ENCODE measurements around the gene ADAMTS18. TPM values are rescaled to one million over a fixed set of nuclear protein-coding genes. Genes with fewer than 3 reads are reported as not detected.

ADAMTS18 gene
- total RNA-seq, 1 donor from 2014 or later: not detected

GRCh38 chr16:77353587-77354263 lies 81.1 kb downstream of the ADAMTS18 start:
- H3K27me3 ChIP-seq: no peaks in the 10 kb centered on the region
- no peak overlapping the region for H3K4me3 ChIP-seq
- H3K9me3 ChIP-seq: no peaks in the 10 kb centered on the region
- no peak for TF ChIP-seq CTCF (IDR thresholded peaks at IDR 0.05)
- H3K4me1 ChIP-seq: no peaks in the 10 kb centered on the region
- intact Hi-C loops (cut with DNase I): no loop called here
- H3K27ac ChIP-seq: no peak overlapping the region
- DNase-seq (ENCODE audit: low spot score in 2 of 2): no peak
- no peaks in the 10 kb centered on the region for H3K36me3 ChIP-seq

GRCh38 chr16:77344341-77344740 lies 90.5 kb downstream of the ADAMTS18 start:
- Histone ChIP-seq H3K27me3 (no peaks in the 10 kb centered on the region), H3K27ac (no peak overlapping the region)
- no peak for TF ChIP-seq CTCF (IDR thresholded peaks at IDR 0.05)

DNA sequence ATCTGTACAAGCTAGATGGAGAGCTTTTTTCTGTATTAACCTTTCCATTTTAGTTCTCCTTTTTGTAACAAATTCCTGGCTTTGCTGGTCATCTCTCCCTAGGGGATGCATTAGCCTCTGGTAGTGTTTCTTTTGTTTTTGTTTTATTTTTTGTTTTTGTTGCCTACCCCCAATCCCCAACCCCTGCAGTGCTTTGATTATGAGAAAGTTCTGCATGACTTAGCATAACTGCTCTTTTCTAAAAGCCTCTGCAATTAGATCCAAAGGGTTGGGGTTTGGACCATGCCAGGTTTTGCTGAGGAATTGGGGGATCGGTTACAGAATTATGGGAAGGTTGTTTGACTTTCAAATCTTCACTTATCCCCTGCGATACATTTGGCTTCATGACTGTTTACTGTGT lies 98.2 kb downstream of the ADAMTS18 start:
- no peak for DNase-seq (ENCODE audit: low spot score in 2 of 2)
- no peak for TF ChIP-seq CTCF (IDR thresholded peaks at IDR 0.05)
- Histone ChIP-seq H3K27ac (no peak overlapping the region), H3K36me3 (no peaks in the 10 kb centered on the region), H3K4me1 (no peaks in the 10 kb centered on the region), H3K4me3 (no peak overlapping the region), H3K9me3 (no peaks in the 10 kb centered on the region), H3K27me3 (no peaks in the 10 kb centered on the region)
- intact Hi-C loops (cut with DNase I): no loop called here

More at GRCh38 chr16:77344341-77344740, 90.5 kb downstream of the ADAMTS18 start:
- no peak for DNase-seq (ENCODE audit: low spot score in 2 of 2)
- Histone ChIP-seq H3K4me1 (no peaks in the 10 kb centered on the region), H3K9me3 (no peaks in the 10 kb centered on the region), H3K36me3 (no peaks in the 10 kb centered on the region), H3K4me3 (no peak overlapping the region)
- intact Hi-C loops (cut with DNase I): no loop called here

DNA sequence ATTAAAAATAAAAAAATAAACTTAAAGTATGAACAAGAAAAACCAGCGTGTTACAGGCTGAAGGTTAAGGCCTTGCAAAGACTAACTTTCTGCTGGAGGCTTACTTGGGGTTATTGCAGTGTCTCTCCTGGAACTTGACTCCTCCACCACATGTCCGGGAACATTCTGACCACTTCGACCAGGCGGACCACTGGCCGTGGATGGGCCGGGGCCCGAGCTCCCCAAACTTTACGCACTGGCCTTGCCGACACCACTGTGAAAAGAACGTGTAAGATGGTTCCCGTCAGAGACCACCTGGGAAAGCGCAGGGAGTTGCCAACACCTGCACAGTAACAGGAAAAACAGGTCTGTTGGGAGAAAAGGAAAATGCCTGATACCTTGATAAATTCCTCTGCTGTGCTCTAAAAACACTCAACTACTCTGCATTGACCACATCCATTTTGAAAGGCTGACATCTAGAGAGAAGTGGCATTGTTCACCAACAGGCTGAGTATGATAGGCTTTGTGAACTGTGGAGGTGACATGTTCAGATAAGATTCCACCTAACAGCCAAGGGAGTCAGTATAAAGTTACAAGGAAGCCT lies 99.1 kb downstream of the ADAMTS18 start:
- no peak for TF ChIP-seq CTCF (IDR thresholded peaks at IDR 0.05)
- H3K4me1 ChIP-seq: no peaks in the 10 kb centered on the region
- H3K36me3 ChIP-seq: no peaks in the 10 kb centered on the region
- H3K4me3 ChIP-seq: no peak overlapping the region
- intact Hi-C loops (cut with DNase I): no loop called here
- no peaks in the 10 kb centered on the region for H3K9me3 ChIP-seq
- H3K27me3 ChIP-seq: no peaks in the 10 kb centered on the region
- H3K27ac ChIP-seq: no peak overlapping the region
- no peak for DNase-seq (ENCODE audit: low spot score in 2 of 2)

GRCh38 chr16:77332792-77333191 lies 102.0 kb downstream of the ADAMTS18 start:
- no peaks in the 10 kb centered on the region for H3K4me1 ChIP-seq
- no peaks in the 10 kb centered on the region for H3K9me3 ChIP-seq
- H3K4me3 ChIP-seq: no peak overlapping the region
- no peaks in the 10 kb centered on the region for H3K36me3 ChIP-seq
- no peak overlapping the region for H3K27ac ChIP-seq
- no peak for DNase-seq (ENCODE audit: low spot score in 2 of 2)
- TF ChIP-seq CTCF (IDR thresholded peaks at IDR 0.05): no peak
- no peaks in the 10 kb centered on the region for H3K27me3 ChIP-seq
- intact Hi-C loops (cut with DNase I): no loop called here

Measured in ascending aorta (tissue), 2 donors.